Dedifferentiated amniotic fluid mesenchymal stem cell (primary cell): ENCODE measurements around the gene RPS6KA2.

Source experiments
- DNase-seq: peaks from one replicate; pipeline ENCODE4 v3.0.0-alpha.2; 2016; ENCODE audit errors: extremely low spot score

Gene RPS6KA2

GRCh38 chr6:166448432-166448831 lies 178.6 kb downstream of the RPS6KA2 start:
- DNase-seq, result no peak

DNA sequence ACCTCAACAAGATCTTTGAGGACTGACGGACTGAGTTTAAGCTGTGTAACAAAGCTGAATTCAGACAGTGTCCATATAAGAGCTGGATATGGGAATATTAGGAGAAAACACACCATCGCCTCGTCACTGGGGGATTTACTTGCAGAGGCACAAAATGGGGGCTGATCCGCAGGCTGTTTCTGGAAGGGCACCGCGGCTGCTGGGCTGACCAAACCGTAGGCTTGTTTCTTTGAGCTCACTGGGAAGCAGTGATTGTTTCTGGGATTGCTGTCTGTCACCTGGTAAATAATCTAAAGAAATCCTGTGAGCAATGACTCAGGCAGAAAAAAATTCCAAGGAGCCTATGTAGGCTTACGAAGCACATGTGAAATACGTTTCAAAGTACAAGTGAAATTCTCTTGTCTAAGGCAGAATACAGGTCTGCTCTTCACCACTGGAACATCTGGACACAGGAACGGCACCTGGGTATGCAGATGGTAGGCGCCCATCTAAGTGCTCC lies 180.4 kb downstream of the RPS6KA2 start:
- DNase-seq, result no peak

DNA sequence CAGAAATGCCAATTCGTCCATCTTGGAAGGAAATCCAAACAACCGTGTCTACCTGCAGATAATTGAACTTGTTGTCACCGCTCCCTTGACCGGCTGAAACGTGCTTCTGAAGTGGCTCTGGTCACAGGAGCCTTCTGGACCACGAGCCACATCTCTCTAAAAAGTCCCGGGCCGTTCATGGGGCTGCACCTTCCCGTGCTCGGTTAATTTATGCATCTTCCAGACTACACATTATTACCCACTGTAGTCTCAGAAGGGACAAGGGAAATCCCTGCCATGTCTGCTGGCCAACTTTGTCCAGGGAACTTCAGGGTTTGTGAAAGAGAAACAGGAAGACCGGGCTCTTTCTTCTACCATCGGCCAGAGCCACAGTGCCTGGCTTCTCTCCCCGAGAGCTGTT lies 180.9 kb downstream of the RPS6KA2 start:
- no peak for DNase-seq

GRCh38 chr6:166444446-166444845 lies 182.6 kb downstream of the RPS6KA2 start:
- DNase-seq, result no peak

- DNase-seq, result no peak
These were observed 183.9 kb downstream of the RPS6KA2 start for GRCh38 chr6:166443166-166443565.

- DNase-seq, result no peak
These were observed 184.8 kb downstream of the RPS6KA2 start for GRCh38 chr6:166442131-166442685.

- no peak for DNase-seq
These were observed 185.5 kb downstream of the RPS6KA2 start for GRCh38 chr6:166441325-166442078.

DNA sequence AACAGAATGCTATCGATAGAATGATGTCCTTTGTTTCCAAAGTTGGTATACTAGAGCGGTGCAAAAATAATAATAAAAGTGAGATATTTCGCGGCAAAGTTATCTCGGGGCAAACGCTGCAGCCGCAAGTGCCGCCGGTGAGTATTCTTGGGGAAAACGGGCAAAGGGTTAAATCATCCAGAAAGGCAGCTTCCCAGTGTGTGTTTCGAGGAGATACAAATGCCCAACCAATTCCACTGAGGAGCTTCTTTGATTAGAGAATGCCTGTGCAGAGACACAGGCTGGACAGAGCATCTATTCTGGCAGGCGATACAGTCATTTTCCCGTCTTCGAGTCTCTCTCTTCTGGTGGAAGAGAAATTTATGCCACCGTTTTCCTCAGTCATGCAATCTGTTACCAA lies 186.3 kb downstream of the RPS6KA2 start:
- no peak for DNase-seq

DNA sequence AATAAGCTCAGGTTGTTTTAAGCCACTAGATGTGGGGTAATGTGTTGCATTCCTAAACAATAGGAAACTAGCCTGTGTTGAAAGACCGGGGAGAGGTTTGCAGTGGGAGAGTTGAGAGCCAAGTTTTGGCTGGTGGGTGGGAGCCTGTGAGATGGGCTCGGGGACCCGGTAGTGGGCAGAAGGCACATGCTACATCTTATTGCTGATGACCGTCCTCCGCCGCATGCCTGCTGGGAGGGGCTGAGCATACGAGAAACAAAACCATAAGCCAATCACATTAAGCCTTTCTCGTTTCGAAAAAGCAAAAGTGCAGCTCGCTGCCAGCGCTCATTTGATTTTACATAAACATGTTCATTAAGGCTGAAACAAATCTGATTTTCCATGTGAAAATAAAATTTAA lies 186.9 kb downstream of the RPS6KA2 start:
- no peak for DNase-seq

- DNase-seq, result no peak
These were observed 187.5 kb downstream of the RPS6KA2 start for GRCh38 chr6:166439366-166440091.

DNA sequence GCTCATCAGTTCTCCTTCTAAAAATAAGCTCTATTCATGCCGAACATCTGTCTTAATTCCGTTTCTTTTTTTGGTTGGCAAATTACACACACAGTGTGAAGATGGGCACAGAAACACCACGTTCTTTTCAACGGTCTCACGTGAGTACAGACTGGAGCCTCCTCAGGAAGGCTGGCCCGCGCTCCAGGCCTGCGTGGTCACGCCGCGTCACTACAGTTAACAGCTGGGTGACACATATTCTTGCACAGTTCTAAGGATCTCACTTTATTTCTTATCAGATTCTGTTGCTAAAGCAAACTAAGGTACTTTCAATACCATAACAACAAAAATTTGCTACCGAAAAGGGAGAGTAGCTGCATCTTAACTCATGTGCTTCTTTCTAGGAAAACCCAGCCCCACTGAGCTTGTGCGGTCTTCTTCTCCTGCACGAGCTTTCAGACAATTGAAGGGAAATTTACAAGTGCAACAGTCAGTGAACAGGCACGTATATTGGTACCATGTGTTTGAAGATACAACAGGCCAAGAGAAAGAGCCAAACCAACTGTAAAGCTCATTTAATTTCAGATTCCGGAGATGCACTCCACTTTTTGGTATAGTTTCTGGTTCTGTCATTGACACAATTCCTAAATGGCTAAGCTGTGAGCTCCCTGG lies 188.7 kb downstream of the RPS6KA2 start:
- no peak for DNase-seq

DNA sequence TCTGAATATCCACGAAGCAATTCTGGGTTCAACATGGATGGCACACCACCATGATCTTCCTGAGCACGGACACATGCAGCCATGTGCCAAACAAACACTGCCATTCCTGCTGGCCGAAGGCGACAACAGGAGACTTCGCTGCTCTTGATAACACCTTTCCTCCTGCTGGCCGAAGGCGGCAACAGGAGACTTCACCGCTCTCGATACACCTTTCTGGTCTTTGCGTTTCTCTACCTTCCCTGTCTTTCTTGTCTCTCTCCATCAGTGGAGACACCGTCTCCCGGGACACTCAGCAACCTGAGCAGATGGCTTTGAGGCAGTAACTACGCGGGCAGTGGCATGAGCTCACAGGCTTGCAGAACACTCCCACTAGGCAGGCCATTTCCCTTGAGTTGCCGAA lies 189.4 kb downstream of the RPS6KA2 start:
- no peak for DNase-seq

DNA sequence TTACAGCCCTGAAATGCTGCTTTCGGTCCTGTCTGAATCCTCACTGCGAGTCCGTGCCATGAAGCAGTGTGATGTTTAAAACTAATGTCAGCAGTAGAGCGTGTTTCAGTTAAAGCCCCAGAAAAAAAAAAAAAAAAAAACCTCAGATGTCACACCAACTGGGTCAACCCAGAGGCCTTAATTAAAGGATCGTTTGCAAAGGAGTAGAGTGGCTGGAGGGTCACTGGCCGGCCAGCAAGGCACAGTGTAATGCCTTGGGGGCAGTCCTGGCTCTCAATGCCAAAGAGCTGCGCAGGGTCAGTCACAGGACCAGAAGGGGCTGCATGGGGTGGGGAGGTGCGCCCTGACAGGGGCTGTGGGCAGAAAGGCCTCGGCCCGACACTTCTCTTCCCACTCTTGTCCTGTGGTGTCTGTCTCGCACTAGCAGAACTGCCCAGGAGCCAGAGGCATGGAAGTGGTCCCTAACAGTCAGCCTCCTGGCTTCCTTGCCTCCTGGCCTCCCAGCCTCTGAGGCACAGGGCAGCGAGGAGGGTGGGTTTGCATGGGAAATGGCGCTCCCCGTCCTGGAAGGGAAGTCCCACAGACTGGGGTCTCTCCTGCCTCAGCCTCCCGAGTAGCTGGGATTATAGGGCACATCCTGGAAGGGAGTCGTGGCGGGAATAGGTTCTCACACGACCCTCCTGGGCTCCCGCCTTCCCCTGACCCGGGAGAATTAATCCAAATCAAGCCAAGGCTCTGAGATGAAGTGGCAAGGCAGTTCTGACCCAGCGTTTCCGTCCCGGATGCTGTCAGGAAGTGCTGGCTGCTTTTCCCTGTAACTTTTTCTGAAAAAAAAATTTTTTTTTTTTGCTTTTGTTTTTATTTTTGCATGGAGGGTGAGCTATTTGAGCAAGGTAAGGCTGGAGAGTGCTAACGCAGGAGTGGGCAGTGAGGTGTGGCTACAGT lies 190.6 kb downstream of the RPS6KA2 start:
- DNase-seq, result no peak

DNA sequence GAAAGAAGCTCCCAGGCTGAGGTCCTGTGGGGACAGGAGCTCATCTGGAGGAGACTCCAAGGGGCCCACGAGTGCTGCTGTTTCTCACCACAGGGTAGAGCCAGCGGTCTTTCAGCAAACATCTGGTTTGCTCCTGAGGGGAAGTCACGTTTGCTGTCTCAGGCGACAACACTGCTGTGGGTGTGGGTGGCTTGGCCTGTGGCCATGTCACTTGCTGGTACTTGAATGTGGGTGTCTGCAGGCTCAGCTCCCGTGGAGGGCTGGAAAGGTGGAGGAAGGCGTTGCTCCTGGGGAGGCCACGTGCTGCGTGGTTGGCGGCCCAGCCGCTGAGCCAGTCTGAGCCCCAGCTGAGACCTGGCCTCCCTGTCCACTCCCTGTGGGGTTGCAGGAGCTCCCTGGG lies 191.5 kb downstream of the RPS6KA2 start:
- DNase-seq, result no peak

- DNase-seq, result no peak
These were observed 192.7 kb downstream of the RPS6KA2 start for GRCh38 chr6:166434336-166434735.

DNA sequence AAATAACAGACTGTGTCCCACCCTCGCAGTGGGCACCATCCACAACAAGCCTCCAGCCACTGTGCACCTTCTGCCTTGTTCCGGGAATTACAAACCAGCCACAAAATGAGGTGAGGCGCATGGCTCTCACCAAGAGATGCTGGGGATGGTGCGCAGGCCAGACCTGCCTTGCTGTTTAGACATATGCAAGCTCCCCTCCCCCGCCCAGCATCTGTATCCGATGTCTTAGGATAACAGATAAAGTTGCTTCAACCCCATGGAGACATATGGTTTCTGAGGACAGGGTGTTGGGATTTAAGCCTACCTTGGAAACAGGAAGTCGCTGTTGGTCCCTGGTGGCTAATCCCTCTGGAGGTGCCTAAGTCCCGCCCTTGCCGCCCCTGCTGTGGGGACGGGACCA lies 194.0 kb downstream of the RPS6KA2 start:
- DNase-seq, result no peak

DNA sequence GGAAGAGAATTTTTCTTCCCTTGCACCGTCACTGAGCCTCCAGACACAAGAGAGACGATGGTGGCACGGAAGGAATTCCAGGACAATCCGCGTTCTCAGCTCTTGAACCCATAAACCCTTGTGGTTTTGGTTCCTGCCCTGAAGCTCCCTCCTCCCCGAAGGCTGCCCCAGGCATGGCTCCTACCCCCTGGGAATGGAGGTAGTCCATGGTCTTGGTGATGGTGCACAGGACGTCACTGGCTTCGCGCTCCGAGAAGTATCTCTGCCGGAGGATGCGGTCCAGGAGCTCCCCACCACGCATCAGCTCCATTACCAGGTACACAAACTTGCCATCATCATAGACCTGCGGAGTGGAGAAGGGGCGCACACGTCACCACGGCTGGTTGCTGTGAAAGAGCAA lies 196.8 kb downstream of the RPS6KA2 start:
- DNase-seq, result no peak

GRCh38 chr6:166424431-166424830 lies 202.6 kb downstream of the RPS6KA2 start:
- DNase-seq, result no peak

- no peak for DNase-seq
These were observed 203.3 kb downstream of the RPS6KA2 start for GRCh38 chr6:166423781-166424180.

GRCh38 chr6:166423051-166423745 lies 203.9 kb downstream of the RPS6KA2 start:
- no peak for DNase-seq
